GM19023 (cell line): ENCODE measurements around the gene KLC4.
"Not testable (repeated sequence)": the region's sequence is repeated elsewhere in the genome, so short reads cannot be mapped to it uniquely, and the experiment has no call there.

ENCODE experiments used
- ATAC-seq: cut with Tn5 transposase; IDR thresholded peaks from one replicate; pipeline ENCODE4 v1.9.1; 2021; ENCODE audit warnings: mild to moderate bottlenecking, moderate library complexity; ENCODE audit not compliant: unreplicated experiment

Gene KLC4

GRCh38 chr6:43035495-43036194, 23.8 kb upstream of the KLC4 start:
- ATAC-seq = no peak

- ATAC-seq = no peak
Observed at GRCh38 chr6:43036712-43037111, 22.7 kb upstream of the KLC4 start.

GRCh38 chr6:43037197-43037596, 22.2 kb upstream of the KLC4 start:
- ATAC-seq = no peak

GRCh38 chr6:43037706-43038105, 21.7 kb upstream of the KLC4 start:
- ATAC-seq = no peak

GRCh38 chr6:43038727-43039126, 20.7 kb upstream of the KLC4 start:
- no peak for ATAC-seq

GRCh38 chr6:43040542-43041257, 18.7 kb upstream of the KLC4 start:
- ATAC-seq = no peak

- ATAC-seq = not testable (repeated sequence)
Observed at GRCh38 chr6:43041475-43041874, 18.0 kb upstream of the KLC4 start.

GRCh38 chr6:43043310-43043709, 16.1 kb upstream of the KLC4 start:
- no peak for ATAC-seq

- no peak for ATAC-seq
Observed at GRCh38 chr6:43045371-43045930, 14.0 kb upstream of the KLC4 start.

GRCh38 chr6:43047998-43048397, 11.4 kb upstream of the KLC4 start:
- ATAC-seq = no peak

GRCh38 chr6:43050981-43051380, 8.4 kb upstream of the KLC4 start:
- ATAC-seq = no peak

- ATAC-seq = no peak
Observed at GRCh38 chr6:43052225-43052841, 7.1 kb upstream of the KLC4 start.

GRCh38 chr6:43052842-43053544, 6.4 kb upstream of the KLC4 start:
- ATAC-seq = peak; percentile 17

- peak; percentile 90 for ATAC-seq
Observed at GRCh38 chr6:43053545-43054205, 5.8 kb upstream of the KLC4 start, which contains the start of gene CUL7. TSS of gene CUL7 (minus strand) at chr6:43053851. CDS start at chr6:43052788, 1,063 bp downstream.

GRCh38 chr6:43054206-43054943, 5.1 kb upstream of the KLC4 start:
- ATAC-seq = no peak

- ATAC-seq = no peak
Observed at GRCh38 chr6:43055966-43056365, 3.5 kb upstream of the KLC4 start.

- no peak for ATAC-seq
Observed at GRCh38 chr6:43058531-43058930, 900 bp upstream of the KLC4 start.

GRCh38 chr6:43060034-43060754, 763 bp downstream of the KLC4 start:
- no peak for ATAC-seq
